GM18907 (cell line): Measurements from ENCODE around the gene EMP1.
"Not testable (repeated sequence)": the region's sequence is repeated elsewhere in the genome, so short reads cannot be mapped to it uniquely, and the experiment has no call there.

Experiments
- ATAC-seq: cut with Tn5 transposase; IDR thresholded peaks from one replicate; pipeline ENCODE4 v1.9.1; 2021; ENCODE audit warnings: mild to moderate bottlenecking, moderate library complexity; ENCODE audit not compliant: unreplicated experiment

Gene EMP1

DNA sequence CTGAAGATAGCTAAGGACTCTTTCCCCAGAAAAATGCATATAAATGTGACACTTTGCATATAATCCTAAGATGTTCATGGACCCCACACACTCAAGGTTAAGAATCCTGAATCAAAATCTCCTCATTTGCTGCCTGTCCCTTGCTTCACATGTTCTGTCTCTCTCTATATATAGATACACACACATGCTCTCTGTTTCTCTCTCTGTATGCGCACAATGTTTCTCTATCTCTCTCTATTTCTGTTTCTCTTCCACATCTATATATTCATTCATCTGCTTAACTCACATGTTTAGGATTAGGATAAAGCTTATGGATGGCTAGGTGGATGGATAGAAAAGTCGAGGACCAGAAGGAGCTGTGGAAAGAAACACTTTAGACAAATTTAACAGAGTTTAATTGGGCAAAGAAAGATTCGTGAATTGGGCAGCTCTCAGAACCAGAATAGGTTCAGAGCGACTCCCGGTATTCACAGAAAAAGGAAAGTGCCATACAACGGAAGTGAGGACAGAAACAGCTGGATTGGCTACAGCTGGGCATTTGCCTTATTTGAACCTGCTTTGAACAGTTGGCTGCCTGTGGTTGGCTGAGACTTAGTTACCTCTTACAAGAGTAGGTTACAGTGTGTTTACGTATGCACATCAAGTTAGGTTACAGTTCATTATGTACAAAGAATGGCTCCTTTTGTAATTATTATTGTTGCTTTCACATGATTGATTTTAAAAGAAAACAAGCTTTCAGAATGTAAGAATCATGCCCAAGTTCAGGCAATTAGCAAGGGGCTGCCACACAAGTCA, 57.6 kb downstream of the EMP1 start:
- no peak for ATAC-seq

DNA sequence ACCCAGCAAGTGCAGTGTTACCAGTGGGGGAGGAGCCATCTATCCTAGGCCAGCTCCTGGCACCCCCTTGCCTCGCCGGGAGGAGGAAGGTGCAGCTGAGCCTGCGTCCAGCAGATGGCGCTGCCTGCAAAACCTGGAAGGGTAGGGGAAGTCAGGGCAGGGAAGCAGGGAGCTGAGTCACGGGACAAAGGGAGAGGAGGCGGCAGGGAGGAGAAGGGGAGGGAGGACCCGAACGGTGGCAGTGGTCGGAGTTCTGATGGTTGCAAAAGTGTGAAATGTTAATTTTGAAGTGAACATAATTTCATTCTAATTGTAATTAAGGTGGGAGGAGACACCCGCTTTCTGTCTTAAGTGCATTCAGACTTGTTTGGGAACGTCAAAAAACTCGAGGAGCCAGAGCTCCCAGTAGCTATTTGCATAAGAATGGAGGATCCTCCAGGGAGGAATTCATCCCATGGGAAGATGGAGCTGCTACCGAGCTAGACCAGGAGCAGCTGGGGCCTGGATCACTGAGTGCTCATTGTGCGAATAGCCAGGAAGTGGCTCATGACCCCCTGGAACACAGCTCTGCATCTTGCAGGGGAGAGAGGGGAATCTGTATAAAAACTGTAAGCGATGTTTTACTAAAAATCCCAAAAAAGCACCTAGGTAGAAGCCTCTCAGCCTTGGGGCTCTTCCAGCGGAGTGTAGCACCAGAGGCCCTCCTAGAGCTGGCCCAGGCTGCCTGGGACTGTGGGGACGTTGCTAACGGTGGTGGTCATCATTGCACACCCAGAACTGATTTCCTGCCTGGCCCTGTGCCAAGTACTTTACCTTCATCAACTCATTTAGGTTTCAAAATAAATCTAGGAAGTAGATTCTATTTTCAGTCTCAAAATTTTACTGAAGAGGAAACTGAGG, 59.5 kb downstream of the EMP1 start:
- ATAC-seq: peak; percentile 97

DNA sequence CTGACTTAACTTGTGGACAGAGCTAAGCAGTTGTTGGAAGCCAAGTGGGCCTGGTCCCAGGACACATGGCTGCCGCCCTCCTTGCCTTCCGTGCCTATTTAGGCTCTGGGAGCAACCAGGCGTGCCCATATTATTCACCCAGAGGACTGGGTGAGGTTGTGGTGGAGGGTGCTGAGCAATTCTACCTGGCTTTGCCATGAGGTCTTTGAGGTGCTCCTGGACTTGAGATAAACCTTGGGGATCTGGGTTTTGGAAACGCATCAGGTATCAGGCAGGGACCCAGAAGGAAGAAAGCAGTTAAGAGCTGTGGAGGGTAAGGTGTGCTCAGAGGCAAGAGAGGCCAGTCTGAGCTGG, 60.1 kb downstream of the EMP1 start:
- no peak for ATAC-seq

DNA sequence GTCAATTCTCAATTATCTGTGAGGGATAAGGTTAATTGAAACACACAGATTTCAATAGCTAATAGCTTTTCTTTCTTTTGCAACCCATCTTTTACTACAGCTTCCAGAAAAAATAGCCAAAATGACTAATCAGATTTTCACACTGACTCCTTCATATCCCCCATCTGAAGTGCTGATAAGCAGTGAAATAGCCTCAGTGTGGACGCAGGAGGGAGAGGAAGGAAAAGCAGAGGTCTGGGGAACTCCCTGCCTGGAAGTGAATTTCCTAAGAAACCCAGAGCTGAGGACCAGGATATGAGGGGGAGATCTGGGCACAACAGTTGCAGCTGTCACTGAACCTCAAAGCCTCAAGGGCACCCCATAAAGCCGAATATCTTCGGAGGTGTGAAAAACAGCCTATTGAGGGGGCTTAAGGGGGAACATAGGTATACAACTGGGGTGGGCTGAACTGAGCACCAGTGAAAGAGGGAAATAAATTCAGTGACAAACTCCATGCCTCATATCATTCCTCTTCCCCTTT, 60.9 kb downstream of the EMP1 start:
- no peak for ATAC-seq

DNA sequence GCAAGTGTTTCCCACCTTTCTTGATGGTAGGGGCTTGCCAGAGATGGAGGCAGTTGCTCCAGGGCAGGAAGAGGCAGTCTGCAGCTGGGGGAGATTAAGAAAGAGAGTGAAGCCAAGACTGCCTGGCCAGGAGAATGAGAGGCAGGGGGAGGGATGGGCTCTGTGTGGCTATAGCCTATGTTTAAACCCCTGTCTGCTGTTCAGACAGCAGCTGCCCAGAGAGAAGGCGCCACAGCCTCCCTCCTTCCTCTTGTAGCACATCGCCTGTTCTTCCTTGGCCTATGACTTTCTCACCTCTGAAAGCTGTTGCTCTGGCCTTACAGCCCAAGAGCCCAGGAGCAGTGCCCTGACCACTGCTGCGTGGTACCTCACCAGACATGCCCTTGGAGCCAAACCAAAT, 61.7 kb downstream of the EMP1 start:
- ATAC-seq: no peak

DNA sequence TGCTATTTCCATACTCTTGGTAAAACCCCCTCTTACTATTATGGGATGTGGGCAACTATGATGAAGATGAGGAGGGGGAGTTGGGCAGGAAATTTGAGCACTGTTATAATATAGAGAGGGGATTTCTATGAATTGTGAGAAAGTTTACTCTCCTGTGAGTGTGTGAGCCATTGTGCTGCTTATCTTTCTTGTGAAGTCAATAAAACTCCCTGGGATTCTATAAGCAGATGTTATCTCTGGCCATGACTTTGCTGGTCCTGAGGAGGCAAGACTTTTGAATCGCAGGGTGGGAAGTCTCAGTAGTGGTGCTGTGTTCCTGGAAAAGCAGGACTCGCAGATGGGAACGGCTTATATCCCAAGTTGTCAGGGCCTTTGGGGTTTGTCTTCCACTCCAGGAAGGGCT, 62.2 kb downstream of the EMP1 start:
- no peak for ATAC-seq

DNA sequence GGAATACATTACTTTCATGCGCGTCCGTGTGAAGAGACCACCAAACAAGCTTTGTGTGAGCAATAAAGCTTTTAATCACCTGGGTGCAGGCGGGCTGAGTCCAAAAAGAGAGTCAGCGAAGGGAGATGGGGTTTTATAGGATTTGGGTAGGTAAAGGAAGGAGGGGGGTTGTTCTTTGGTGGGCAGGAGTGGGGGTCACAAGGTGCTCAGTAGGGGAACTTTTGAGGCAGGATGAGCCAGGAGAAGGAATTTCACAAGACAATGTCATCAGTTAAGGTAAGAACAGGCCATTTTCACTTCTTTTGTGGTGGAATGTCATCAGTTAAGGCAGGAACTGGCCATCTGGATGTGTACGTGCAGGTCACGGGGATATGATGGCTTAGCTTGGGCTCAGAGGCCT, 63.1 kb downstream of the EMP1 start:
- ATAC-seq: not testable (repeated sequence)

DNA sequence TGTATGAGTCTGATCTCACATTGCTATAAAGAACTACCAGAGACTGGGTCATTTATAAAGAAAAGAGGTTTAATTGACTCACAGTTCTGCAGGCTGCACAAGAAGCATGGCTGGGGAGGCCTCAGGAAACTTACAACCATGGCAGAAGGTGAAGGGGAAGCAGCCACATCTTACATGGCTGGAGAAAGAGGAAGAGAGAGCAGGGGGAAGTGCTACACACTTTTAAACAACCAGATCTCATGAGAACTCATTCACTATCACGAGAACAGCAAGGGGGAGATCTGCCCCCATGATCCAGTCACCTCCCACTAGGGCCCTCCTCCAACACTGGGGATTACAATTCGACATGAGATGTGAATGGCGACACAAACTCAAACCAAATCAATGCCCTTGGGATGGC, 71.3 kb downstream of the EMP1 start:
- not testable (repeated sequence) for ATAC-seq

DNA sequence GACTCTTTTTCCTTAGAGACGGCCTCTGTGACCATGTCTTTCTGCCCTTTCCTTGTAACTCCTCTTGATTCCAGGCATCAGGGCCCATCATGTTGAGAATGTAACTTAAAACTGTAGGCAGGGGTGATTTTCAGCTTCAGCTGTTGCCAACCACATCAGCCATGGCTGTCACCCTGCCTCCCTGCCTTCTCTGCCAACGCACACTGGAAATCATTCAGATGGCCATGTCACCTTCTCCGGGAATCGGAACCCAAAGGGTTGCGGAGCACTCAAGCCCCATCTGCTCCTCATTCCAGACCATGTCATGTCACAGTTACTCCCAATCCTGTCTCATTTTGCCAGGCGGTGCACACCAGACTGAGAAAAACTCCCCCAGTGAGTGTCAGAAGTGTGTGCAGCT, 72.1 kb downstream of the EMP1 start:
- no peak for ATAC-seq
